Fibroblast of skin of right biceps (primary cell): ENCODE data around the gene ASTN2.
"Not testable (repeated sequence)": the region's sequence is repeated elsewhere in the genome, so short reads cannot be mapped to it uniquely, and the experiment has no call there.

ENCODE experiments used
- DNase-seq: peaks from one replicate; pipeline ENCODE4 v3.0.0-alpha.2; 2013

Gene ASTN2

DNA sequence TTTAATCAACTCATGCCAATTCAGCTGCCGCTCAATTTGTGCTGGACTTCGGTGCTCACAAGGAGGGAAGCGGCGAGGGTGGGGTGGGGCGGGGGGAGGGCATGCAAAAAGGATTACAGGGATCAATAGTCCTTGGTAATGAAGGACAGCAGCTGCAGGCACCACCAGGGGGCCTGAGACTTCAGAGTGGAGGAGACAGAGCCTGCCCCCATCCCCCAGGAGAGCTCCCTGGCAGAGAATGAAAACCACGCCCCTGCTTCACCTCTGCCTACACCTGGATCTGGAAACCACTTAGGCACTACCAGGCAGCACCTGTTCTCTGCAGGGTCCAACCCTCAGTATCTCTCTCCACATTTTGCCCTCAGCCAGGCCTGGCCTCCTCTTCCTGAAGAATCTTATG lies 572.2 kb downstream of the ASTN2 start:
- no peak for DNase-seq

DNA sequence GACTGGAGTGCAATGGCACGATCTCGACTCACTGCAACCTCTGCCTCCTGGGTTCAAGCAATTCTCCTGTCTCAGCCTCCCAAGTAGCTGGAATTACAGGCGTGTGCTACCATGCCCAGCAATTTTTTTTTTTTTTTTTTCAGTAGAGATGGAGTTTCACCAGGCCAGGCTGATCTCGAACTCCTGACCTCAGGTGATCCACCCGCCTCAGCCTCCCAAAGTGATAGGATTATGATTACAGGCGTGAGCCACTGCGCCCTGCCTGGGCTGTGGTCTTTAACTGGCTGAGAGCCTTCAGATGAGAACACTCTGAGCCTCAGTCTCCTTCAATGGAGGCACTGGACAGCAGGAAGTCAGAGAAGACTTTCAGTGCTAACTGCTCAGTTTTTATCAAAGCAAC lies 576.4 kb downstream of the ASTN2 start:
- not testable (repeated sequence) for DNase-seq

DNA sequence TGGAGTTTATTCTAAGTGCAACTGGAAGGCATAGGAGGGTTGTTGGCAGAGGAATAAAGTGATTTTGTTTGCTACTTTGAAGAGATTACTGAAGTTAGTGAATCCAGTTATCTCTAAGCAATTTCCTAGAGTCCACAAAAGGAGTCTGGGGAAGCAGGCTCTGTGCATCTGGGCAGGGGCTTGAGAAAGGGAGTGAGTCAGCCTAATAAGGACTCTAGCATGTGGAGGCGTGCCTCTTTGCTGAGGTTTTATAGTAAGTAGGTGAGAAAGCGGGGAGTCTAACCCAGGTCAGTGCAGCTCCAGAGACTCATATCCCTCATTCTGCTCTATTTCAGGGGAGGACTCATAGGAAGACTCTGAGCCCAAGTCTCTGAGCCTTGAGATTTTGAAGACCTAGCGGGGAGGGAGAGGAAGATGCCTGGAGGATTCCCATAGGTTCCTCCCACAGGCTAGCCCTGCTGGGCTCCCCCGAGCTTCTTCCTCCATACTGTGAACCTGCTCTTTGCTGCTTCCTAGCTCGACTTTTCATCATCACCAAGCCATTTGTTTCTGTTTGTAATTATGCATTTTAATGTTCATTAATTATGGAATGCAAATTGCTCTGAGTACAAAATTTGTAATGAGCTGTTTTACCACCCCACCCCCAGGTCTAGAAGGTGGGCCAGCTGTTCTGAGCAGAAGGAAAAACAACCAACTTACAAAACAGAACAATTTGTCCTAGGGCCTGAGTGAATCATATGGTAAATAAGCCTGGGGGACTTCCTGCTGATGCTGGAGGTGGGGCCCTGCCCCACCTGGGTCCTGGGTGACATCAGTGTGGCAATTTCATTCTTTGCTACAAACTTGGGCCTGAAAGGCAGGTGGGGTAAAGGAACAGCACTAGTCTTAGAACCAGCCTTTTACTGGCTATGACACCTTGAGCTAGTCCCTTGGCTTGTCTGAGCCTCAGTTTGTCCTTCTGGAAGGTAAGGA lies 577.6 kb downstream of the ASTN2 start:
- no peak for DNase-seq

DNA sequence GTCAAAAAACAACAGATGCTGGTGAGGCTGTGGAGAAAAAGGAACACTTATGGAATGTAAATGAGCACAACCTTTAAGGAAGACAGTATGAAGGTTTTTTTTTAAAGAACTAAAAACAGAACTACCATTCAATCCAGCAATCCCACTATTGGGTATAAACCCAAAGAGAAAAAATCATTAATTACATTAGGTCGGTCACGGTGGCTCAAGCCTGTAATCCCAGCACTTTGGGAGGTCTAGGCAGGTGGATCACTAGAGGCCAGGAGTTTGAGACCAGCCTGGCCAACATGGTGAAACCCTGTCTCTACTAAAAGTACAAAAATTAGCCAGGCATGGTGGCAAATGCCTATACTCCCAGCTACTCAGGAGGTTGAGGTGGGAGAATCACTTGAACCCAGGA lies 584.5 kb downstream of the ASTN2 start:
- not testable (repeated sequence) for DNase-seq

DNA sequence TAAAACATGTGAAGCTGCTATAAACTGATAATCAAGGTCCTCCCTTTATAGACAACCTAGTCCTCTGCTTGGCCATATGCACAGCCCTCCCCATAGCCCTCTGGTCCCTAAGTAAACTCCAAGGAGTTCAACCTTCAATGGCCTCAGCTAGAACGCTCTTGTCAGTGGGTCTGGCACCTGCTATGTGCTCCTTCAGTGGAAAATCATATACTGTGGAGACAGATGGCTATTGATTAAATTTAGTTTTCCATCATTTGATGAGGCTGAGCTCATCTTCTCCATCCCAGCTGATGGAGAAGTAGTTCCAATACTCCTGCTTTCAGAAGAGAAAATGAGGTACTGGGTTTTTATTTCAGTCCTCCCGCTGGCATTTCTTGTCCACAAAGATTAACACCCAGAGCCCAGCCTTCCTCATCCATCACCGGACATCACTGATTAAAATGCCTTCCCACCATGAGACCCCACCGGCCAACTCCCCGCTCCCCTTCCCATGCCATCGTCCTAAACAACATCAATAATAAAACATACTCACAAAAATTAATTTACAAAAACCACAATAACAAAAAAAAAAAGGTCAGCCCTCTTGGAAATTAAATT lies 593.1 kb downstream of the ASTN2 start:
- no peak for DNase-seq

DNA sequence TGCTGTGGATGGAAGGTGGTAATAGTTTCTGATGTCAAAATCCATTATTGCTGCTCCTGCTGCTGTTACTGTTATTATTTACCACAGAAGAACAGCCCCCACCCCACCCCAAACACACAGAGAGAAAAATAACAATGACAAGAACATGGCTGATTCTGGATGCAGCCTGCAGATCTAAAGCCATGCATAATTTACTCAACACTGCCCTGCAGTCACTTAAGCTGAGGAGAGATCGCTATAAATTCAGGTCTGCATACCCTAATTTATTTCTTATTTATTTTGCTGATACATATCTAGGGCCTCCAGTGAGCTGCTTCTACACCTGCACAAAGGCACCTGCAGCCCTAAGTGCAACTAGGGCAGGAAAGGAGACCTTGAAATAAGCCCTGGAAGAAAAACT lies 595.7 kb downstream of the ASTN2 start:
- DNase-seq = no peak

DNA sequence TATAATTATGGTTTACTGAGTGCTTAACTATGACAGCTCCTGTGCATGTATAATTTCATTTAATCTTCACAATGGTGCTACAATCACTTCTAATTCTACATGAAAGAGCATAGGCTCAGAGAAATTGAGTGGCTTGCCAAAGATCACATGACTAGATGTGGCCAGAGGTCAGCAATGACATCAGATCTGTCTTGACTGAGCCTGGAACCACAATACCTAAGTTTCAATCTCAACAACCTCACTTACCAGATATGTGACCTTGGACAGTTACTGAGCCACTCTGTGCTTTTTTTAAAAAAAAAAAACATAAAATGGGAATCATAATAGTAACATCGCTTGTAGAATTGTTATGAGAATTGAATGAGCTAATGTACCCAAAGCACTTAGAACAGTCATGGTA lies 597.1 kb downstream of the ASTN2 start:
- DNase-seq = no peak

DNA sequence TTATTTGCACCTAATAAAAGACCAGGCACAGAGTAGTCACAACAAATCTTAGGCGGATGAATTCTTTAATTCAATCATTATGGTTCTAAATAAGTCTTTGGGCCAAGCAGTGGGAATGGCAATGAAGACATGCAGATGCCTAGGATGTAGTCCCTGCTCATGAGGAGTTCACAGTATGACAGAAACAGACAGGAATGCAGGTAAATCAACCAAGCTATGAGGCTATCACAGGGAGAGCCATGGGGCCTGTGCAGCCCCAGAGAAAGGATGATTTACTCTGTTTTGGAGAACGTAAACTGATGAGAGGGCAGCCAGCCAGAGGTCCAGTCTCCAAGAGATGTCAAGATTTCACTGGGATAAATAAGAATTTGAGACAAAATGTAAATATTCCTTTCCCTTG lies 598.4 kb downstream of the ASTN2 start:
- no peak for DNase-seq

DNA sequence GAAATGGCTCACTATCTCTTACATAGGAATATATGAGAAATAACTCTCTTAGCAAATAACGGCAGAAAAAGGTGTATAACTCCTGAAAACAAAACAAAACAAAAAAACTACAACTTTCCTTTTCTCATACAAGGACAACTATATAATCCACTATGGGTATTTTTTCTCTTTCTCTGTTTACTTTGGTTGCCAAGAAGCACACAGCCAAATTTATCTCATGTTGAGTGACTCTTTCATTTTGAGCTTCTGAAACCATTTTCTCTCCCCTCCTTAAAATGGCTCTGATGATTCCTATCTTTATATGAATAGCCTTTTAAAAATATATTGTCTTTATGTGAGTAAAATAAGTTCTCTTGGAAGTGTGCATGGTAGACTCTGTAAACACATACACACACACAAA lies 599.0 kb downstream of the ASTN2 start:
- DNase-seq = no peak

DNA sequence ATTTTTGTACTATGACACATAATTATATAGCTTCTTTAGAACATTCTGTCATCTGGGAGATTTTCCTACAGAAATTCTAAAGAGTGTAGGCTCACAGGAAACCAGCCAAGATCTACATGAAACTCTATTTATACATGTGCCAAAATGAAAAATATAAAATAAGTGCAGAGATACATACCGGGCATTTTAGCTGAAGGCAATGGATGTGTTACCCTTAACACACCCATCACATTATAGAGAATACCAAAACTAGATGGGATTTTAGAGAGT lies 601.9 kb downstream of the ASTN2 start:
- no peak for DNase-seq

DNA sequence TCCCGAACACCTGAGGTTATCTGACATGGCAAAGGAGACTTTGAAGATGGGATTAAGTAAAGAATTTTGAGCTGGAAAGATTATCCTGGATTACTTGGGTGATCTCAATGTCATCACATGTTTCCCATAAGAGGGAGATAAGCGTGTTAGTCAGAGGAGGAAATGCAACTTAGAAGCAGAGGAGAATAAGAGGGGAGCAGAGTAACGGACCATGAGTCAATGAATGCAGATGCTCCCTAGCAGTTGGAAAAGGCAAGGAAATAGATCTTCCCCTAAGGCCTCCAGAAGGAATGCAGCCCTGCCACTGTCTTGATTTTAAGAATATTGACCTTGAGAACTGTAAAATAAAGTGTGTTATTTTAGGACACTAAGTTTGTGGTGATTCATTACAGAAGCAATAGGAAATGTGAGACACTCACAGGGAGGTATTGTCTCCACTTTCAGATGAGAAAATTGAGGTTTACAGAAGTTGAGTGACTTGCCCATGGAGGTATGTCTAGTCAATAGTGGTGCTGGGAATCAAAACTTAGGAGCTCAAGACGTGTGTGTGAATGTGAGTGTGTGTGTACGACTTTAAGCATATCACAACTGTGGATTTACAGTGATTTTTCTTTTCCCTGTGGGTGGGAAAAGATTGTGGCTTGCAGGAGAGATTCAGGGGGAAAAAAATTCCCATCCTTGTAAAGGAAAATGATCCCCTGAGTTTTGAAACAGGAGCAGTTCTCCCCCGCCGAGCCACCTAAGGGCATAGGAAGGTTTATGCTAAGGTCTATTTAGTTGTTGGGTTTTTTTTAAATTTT lies 602.4 kb downstream of the ASTN2 start:
- peak; percentile 51 for DNase-seq

DNA sequence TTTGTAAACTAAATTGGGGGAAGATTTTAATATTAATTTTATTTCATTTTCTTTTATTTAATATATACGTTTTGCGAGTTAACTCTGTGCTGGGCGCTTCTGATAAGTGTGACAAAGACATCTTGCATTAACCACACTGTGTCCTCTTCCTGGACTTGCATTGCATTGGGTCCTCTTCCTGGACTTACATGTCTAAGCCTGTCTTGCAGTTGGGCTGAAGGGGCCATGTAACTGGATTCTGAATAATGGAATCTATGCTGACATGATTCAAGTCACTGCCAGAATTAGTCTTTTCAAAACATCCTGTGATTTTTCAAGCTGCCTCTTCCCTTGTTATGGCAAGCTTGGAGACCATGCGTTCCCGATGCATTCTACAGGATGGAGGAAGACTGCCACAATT lies 605.2 kb downstream of the ASTN2 start:
- no peak for DNase-seq

DNA sequence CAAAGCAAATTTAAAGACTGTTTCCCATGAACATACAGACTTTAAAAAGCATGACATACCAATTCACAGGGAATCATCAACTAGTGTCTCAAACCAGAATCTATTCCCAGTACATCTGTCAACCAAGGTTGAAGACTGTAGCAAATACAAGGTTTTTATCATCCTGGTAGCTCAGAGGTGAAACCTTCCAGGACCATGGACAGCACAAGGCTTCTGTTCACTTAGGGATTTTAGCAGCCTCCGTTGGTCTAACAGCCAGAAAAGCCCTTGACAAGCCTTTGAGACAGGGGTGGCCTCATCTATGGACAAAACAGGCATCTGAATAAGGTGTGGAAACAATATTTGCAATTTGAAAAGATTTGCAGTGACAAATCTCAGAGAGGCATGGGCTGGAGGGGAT lies 608.8 kb downstream of the ASTN2 start:
- DNase-seq = peak; percentile 26

DNA sequence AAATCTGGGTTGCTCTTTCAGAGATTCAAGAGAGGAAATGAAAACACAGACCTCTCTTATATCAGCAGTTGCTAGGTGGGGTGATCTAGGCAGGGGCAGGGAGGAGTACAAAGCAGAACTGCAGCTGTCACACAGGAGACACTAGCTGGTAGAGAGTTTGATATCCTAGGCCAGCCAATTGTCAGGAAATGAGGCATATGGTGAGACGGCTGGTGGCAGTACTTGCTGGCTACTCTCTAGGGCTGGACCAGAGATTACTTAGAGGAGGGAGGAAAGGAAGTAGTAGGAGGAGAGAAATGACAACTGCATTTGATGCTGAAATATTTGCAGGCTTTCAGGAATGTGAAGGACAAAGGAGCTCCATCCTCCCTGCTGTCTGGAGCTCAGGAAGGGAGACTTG lies 614.0 kb downstream of the ASTN2 start:
- DNase-seq = no peak

DNA sequence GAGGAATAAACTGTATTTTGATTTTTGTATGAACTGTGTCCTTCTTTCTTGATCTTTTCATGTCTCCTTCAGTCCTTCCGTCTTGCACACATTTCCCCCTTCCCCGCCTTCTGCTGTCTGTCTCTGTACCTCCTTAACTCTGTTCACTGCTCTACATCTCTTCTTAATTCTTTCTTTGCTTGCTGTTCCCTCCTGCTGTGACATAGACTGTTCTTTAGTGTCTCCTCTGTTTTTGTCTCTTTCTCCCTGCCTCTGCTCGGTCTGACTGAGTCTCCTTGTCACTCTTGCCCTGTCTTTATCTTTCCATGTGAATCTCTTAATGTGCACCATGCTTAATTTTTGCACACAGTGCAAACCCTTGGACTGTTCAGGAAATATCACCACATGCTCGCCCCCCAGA lies 614.8 kb downstream of the ASTN2 start:
- DNase-seq = no peak

DNA sequence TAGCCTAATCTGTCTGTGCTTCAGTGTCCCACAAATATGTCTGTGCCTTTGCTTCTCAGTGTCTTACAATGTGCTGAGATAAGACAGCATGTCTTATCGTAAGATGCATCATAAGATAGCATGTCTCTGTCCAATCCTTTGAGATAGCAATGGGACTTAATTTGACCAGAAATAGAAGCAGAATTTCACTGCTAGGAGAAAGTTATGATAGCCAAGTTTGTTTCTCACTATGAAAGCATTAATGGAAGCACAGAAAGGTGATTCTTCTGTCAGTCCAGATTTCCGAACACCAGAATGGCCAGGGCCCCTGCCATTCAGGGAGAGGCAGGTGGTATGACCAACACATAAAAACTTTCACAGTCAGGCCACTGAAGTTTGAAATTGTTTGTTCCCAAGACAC lies 616.3 kb downstream of the ASTN2 start:
- no peak for DNase-seq

DNA sequence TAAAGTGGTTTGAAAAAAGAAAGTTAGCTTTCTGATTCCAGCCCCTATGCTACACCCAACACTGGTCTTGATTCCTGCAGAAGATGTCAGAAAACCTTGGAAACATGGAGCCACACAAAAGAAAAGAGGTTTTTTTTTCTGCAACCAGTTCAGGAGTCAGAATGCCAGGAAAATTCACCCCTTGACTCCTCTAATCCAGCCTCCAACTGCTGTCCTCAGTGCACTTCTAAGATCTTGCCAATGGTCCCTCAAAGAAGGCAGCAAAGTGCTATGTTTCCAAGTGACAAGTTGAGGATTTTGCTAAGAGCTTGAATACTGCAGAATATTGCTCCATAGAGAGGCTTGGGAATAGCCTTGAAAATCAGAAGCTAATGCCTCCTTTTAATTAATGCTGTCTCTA lies 617.6 kb downstream of the ASTN2 start:
- no peak for DNase-seq

DNA sequence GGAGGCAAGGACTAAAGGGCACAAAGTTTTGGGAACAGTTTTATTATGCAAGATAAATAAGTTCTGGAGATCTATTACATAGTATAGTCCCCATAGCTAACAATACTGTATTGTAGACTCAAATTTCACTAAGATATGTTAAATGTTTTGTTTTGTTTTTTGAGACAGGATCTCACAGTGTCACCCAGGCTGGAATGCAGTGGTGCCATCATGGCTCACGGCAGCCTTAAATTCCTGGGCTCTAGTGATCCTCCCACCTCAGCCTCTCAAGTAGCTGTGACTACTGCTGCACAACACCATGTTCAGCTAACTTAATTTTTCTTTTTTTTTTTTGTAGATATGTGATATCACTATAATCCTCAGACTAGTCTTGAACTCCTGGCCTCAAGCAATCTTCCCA lies 618.2 kb downstream of the ASTN2 start:
- DNase-seq = no peak

DNA sequence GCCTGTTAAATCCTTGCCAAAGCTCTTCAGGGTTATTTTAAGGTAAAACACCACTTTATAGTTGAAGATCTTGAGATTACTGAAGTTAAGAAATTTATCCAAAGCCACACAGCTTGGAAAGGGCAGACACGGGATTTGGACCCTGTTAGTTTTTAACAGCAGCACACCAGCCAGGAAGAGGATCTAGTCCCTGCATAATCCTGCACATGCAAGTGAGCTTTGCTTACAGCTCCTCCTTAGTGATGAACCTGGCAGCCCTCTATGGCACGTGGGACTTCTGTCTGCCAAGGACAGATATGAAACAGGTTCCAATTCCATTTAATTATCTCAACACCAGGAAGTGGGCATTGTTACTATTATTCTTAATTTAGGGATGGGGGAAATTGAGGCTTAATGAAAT lies 619.0 kb downstream of the ASTN2 start:
- no peak for DNase-seq

DNA sequence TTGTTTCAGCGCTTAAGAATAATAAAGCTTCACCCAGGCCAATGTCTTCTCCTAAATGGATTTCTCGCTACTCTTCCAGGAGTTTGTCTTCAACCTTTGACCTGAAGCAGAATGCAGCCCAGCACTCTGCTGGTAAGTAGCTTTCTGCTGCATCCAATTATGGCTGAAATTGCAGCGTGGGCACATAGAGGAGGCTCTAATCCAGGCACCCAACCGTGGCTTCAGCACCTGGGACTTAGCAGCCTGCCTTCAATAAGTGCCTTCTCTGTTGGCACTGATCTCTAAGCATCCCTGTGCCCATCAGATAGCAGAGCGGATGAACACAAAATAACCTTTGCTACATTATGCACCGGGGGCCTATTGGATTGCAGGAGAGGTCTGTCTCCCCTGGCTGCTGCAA lies 622.6 kb downstream of the ASTN2 start:
- no peak for DNase-seq

DNA sequence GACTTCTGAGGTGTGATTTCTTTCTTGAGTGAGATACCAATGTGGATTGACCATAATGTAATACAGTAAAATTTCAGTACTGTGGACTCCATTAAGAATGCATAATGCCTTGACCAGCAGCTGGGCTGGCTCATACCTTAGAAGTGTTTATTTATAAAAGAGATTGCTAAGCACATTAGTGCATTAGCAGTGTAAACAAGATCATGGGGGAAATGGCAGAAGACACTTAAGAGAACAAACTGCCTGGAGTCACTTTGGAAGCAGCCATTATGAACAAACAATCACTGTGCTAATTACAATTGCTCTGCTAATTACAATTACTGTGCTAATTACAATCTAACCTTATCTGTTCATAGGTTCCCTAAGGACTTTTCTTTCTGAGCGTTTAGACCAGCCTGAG lies 623.5 kb downstream of the ASTN2 start:
- no peak for DNase-seq

DNA sequence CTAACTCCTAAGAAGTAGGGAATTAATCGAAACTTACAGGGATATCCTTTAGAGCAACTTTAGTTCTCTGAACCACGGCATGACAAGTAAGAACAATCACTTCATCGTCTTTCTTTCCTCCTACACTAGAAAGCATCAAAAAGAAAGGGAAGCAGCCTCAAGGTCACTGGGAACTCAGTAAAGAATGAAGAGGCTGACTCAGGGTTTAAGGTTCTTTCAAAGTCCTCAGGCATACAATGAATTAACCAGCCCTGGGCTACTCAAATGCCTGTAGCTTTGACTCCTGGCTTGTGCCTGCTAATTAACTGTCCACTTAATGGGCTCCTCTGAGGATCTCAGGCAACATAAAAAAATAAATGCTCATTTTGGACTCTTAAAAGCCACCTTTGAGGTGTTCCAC lies 625.8 kb downstream of the ASTN2 start:
- DNase-seq = no peak

DNA sequence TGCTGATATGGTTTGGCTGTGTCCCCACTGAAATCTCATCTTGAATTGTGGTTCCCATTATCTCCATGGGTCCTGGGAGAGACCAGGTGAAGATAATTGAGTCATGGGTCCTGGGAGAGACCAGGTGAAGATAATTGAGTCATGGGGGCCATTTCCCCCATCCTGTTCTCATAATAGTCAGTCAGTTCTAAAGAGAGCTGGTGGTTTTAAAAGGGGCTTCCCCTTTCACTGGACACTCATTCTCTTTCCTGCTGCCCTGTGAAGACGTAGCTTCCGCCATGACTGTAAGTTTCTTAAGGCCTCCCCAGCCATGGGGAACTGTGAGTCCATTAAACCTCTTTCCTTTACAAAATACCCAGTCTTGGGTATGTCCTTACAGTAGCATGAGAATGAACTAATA lies 628.1 kb downstream of the ASTN2 start:
- no peak for DNase-seq

DNA sequence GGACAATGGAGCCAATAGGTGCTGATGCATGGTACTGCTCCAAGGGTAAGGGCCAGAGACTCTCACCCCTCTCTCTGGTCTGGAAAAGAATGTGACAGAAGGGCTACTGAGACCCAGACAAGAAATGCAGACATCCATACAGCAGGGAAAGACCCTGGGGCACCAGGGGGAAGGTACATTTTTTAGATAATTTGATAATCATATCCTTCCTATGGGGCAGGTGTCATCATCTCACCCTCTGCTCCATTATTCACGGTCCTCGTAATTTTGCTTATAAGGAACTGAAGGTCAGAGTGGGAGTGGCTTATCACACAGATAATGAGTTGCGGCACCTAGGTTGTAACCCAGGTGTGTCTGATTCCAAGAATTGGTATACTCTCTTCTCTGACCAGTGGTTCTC lies 637.7 kb downstream of the ASTN2 start:
- no peak for DNase-seq
